Astrocyte of the hippocampus (primary cell): ENCODE measurements around the gene MARCOL.

Experiments
- DNase-seq: peaks from one replicate; pipeline ENCODE4 v3.0.0; 2011; ENCODE audit warnings: low read depth, low spot score

Gene MARCOL

GRCh38 chr5:148238418-148238794 is at the start of gene MARCOL:
MARCOL (plus strand) TSS chr5:148238525; CDS start chr5:148238598, 73 bp downstream.
- DNase-seq: no peak

DNA sequence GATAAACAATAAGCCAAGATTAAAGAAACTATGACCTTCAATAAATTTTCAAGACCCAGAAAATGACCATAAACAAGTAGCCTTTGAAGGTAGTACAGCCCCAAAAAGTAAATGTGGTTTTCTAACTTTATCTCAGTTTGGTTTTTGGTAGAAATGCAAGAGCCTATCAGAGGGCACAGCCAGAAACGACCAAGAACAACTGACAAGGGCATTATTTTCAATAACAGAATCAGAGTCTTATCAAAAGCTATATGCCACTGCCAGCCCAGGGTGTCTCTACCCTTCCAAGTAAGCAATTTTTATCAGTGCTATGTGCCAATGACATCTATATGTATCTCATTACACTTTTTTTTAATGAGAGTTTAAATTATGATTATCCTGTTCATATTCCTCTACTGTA is 47.3 kb upstream of the MARCOL start:
- no peak for DNase-seq

GRCh38 chr5:148193202-148193601 is 45.1 kb upstream of the MARCOL start:
- DNase-seq: no peak

DNA sequence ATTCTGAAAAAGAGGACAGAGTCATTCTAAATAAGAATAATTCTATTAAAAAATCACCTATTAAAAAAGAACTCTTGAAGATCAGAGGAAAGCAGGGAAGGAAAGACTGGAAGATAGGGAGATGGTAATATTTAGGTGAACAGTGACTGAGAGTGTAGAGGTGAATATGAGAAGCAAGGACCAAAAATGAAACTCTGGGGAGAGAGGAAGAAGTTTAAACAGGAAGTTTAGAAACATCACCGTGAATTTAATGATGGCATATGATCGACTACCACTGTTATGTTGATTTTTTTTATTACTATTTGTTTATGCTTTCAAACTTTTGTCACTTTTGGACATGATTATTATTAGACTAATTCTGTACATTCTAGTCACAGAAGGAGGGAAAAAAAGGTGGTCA is 37.2 kb upstream of the MARCOL start:
- no peak for DNase-seq

- no peak for DNase-seq
Observed at GRCh38 chr5:148202531-148203203, 35.7 kb upstream of the MARCOL start, which contains the start of gene SPINK6. SPINK6 (plus strand) TSS chr5:148203042; CDS start chr5:148203097, 55 bp downstream.

GRCh38 chr5:148205044-148205806 is 33.1 kb upstream of the MARCOL start:
- DNase-seq: no peak

DNA sequence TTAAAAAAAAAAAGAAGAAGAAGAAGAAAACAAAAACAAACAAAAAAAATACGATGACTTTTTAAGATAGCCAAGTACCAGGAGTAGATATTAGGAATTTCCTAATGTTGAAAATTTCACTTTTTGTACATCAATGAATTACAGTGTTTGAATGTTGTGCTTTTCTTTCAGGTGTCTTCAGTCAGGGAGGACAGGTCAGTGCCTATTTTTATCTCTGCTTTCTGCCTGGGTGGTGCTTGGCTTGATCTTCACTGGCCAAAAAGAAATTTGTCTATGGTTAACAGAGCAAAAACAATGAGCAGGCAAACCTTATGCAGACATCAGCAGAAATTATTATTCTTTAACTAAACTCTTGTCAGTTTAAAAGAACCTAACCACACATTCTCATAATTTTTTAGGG is 32.5 kb upstream of the MARCOL start:
- DNase-seq: no peak

- peak; percentile 22 for DNase-seq
Observed at GRCh38 chr5:148206620-148207019, 31.7 kb upstream of the MARCOL start.

GRCh38 chr5:148208226-148208625 is 30.1 kb upstream of the MARCOL start:
- DNase-seq: no peak

DNA sequence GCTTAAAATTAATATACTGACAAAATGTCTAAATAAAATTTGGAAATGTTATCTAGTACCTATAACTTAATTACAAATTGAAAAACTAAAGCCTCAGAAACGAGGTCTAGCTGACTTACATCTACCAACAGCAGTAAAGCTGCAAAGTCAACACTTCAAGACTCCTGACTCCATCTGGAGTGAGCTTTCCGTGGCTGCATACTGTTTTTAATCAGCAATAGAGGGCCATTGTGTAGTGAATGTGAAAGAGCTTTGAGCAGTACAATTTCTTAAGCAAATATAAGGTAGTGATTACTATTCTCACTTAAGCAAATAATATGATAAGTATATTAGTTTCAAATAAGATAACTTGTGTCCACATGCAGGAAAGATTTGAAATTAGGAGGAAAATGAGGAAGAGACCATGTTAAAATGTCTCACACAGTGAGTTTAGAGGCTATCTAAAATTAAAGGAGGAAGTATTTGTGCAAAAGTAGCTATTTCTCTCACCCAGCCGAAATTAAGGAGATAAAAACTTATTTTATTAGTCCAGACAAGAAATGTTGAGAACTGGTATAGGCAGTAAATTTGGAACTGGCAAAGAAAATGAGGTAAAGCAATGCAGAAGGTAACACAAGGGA is 29.1 kb upstream of the MARCOL start:
- no peak for DNase-seq

- DNase-seq: peak; percentile 16
Observed at GRCh38 chr5:148214665-148215185, 23.6 kb upstream of the MARCOL start.

- DNase-seq: no peak
Observed at GRCh38 chr5:148221508-148221907, 16.8 kb upstream of the MARCOL start.

DNA sequence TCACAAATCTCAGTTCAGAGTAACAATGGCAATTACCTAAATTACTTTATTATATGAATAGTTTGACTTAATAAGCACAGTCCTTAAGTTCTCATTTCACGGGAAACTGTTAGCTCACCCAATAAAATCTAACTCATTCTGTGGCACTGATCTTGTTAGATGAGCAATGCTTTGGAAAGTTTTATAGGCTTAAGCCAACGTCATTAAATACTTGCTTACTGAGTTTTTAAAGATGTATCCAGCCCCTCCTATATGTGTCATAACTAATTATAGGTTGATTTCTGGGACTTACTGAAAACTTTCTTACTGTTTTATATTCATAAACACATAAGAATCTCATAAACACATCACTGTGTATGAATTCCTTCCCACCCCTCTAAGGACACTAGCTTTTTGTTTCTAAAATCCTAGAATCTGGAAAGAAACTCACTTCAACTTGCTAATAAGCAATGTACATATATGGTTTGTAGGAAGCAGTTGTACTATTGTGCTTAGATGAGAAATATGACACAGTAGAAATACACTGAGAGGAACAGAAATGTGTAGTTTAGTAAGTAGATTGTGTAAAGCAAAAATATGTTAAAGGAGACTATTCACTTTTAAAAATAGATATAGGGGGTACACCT is 14.1 kb upstream of the MARCOL start:
- no peak for DNase-seq

GRCh38 chr5:148228392-148228984 is 9.8 kb upstream of the MARCOL start:
- DNase-seq: no peak

GRCh38 chr5:148229840-148230239 is 8.5 kb upstream of the MARCOL start:
- no peak for DNase-seq

- no peak for DNase-seq
Observed at GRCh38 chr5:148230240-148230639, 8.1 kb upstream of the MARCOL start.

- DNase-seq: no peak
Observed at GRCh38 chr5:148237785-148238417, 424 bp upstream of the MARCOL start.

DNA sequence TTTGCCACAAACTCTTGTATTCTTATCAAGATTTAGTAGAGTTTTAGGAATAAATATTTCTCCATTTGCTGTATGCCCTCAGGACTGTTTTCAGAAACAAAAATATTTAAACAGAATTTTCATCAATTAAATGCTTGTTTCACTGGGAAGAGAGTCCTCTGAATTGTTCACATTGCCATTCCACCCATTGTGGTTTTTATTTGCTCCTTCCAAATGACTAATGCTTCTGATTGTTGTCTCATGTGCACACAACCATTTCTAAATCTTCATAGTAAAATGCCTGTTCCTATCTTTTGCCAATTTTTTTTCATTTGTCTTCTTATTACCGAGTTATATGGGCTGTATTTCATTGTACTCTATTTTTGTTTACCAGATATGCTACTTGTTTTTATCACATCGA is 10.6 kb downstream of the MARCOL start:
- peak; percentile 12 for DNase-seq

- DNase-seq: peak; percentile 41
Observed at GRCh38 chr5:148255456-148255855, 17.1 kb downstream of the MARCOL start.

- no peak for DNase-seq
Observed at GRCh38 chr5:148259288-148259687, 21.0 kb downstream of the MARCOL start.

DNA sequence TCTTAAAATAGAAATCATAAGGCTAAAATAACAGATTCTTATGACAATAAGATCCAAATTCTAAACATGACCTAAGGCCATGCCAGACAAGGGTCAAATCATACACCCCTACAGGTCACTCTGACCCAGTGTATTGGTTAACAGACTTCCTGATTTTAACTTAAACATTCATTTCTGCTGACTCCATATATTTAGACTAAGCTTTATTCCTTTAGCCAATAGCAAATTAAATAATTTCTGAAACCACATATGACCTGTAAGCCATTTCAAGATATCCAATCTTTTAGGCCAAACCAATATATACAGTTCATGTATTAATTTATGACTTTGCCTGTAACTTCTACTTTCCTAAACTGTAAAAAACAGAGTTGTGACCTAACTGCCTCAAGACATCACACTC is 22.9 kb downstream of the MARCOL start:
- DNase-seq: no peak
